A549 treated with AZD9567 at 1 μM for 4 hours (cell line): ENCODE measurements around the gene UNC80. TPM values are rescaled to one million over a fixed set of nuclear protein-coding genes. Genes with fewer than 3 reads are reported as not detected.

Source experiments
- total RNA-seq: library from RNA; stranded (reverse); fragments of 200-300 nt; extraction: Qiagen RNA extraction; gene quantifications from 5 replicates; pipeline ENCODE4 v1.2.3, GENCODE V29; 2022; ENCODE audit not compliant: insufficient read depth

The UNC80 gene
- not detected in 5 replicates for total RNA-seq

GRCh38 chr2:209771474-209772289 lies at the start of gene UNC80:
TSS of gene UNC80 (plus strand) at chr2:209771832. CDS start at chr2:209772073, 241 bp downstream.

GRCh38 chr2:210002158-210003157 lies 230.8 kb downstream of the UNC80 start, which contains the start of gene RPE:
TSS of gene RPE (plus strand) at chr2:210002638. CDS start at chr2:210002662, 24 bp downstream.

Other genes starting within 250 kb of the UNC80 start
- gene RPE, start 230.8 kb downstream of the UNC80 start, total RNA-seq, result 54.6 to 69.7 TPM (median 60.2 TPM) in 5 replicates